GM21723 (cell line): ENCODE data around the gene FEM1C.

ENCODE experiments used
- ATAC-seq: cut with Tn5 transposase; IDR thresholded peaks from one replicate; pipeline ENCODE4 v1.9.1; 2021; ENCODE audit warnings: mild to moderate bottlenecking, moderate library complexity; ENCODE audit not compliant: unreplicated experiment

FEM1C gene, protein sequence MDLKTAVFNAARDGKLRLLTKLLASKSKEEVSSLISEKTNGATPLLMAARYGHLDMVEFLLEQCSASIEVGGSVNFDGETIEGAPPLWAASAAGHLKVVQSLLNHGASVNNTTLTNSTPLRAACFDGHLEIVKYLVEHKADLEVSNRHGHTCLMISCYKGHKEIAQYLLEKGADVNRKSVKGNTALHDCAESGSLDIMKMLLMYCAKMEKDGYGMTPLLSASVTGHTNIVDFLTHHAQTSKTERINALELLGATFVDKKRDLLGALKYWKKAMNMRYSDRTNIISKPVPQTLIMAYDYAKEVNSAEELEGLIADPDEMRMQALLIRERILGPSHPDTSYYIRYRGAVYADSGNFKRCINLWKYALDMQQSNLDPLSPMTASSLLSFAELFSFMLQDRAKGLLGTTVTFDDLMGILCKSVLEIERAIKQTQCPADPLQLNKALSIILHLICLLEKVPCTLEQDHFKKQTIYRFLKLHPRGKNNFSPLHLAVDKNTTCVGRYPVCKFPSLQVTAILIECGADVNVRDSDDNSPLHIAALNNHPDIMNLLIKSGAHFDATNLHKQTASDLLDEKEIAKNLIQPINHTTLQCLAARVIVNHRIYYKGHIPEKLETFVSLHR

DNA sequence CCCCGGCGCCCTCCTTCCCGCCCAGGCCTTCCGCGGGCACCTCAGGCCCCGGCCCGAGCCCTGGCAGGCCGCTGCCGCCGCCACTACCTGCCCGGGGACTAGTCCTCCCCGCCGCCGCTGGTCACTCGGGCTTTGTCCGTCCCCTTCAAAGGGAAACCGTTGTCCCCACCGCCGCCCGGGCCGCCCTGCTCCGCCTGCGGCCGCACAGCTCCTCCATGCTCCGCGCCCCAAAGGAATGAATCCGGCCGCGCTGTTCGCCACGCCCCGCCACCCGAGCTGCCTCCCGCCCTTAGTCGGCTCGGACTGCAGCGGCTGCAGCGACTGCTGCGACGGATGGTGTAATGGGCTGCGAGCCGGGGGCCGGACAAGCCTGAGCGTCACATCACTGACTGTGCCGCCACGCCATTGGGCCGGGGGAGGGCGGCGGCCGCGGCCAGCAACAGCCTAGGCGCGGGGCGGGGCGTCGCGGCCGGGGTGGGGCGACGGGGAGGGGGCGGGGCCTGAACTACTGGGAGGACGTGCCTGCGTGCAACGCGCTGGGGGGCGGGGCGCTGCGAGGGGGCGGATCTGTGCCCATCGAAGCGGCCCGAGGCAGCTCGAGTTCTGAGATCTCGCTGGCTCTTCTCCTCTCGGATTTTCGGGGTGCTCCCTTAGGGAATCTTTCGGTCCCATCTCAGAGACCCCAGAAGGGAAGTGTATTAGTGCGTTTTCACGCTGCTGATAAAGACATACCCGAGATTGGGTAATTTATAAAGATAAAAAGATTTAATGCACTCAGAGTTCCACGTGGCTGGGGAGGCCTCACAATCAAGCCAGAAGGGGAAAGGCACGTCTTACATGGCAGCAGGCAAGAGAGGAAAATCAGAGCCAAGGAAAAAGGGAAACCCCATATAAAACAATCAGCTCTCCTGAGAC, at the start of gene FEM1C:
FEM1C (minus strand) TSS at position 340 of the 915 bp plus-strand sequence. CDS start 1,282 bp downstream, outside the sequence.
- ATAC-seq: peak; percentile 95

- no peak for ATAC-seq
Observed at GRCh38 chr5:115589043-115589442, 44.5 kb upstream of the FEM1C start.

GRCh38 chr5:115588640-115589039, 44.1 kb upstream of the FEM1C start:
- no peak for ATAC-seq

DNA sequence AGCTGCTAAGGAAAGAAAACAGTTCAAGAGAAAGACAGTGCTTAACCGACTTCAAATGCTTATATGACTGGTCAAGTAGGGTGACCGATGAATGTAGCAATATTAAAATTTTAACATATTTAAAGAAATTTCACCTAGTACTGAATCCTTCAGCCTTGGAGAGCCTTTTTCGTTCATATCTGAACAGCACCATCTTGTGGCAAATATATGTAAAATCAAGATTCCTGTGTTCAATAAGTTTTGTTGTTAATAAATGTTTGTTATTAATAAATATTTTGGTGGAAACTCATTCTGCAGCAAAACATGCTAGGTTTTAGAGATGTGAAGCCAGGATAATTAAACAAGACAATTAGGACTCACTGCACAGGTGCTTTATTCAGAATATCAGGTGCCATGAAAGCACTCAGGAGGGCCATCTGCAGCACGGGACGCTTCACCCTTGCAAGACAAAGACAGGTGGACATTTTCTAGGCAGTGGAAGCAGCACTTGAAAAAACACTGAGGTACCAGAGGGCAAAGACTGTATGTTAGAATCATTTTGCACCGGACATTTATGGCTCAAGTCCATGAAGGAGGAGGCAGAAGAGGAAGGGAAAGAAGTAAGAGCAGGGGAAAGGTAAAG, 42.1 kb upstream of the FEM1C start:
- ATAC-seq: no peak

DNA sequence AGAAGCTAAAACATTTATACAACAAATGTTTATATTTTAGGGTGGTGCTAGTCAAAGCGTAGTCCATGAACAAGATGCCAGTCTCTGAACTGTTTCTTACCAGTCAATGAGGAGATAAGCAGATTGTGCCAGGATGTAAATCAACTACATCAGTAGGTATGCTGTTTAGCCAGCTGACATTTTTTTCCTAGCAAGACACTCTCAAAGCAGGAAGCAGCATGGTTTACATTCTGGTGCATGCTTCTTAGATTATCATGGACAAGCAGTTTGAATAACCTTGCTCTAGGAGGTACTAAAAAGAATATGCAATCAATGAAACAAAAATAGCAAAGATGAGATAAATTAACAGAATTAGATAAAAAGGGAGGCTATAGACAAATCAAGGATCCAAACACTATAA, 40.7 kb upstream of the FEM1C start:
- ATAC-seq: no peak

DNA sequence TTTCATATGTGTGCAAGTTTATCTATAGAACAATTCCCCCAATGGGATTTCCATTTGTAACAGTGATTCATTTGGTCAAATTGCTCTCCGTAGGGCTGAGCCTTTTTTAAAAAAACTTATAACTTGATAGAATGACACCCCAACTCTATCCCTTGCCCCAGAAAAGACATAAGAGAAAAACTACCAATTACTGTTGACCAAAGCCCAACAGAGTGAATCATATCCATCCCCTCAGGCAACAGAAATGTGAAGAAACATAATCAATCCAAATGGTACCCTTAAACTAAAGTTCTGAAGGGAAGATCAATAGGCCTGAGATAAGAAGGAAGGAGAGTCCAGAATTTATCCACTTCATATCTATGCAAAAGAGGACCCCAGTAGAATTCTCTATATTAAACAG, 39.9 kb upstream of the FEM1C start:
- ATAC-seq: no peak

DNA sequence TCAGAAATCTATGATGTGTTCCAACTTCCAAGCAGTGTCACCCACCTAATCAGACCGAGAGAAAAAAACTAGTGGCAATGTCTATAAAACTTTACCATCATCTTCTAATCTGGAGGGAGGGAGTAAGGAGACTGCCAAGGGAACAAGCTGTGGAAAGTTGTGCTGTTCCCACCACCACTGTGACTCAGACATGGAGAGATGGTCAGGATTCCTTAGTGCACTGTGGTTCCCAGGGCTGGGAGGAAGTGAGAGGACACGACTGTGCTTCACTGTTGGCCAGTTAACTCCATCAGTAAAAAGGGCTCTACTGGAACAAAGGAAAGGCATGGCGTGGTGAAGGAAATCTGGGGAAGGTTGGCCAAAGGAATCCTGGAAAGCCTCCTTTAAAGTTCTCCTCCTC, 38.9 kb upstream of the FEM1C start:
- no peak for ATAC-seq

DNA sequence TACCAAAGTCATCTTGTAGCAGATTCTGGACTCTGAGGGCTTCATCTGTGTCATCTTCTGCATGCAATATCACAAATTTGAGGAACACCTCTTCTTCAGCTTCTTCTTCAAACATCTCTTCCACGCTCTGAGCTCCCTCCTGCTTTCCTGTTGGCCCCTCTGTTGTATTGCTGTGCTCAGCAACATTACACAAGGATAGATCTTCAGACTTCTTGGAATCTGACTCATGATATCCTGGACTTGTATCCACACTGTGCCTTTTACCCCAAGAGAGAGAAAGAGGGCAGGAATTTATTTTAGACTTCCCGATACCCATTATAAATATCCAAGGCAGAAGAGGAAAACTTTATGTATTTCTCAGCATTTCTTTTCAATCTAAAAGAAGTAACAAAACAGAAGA, 36.4 kb upstream of the FEM1C start:
- no peak for ATAC-seq

DNA sequence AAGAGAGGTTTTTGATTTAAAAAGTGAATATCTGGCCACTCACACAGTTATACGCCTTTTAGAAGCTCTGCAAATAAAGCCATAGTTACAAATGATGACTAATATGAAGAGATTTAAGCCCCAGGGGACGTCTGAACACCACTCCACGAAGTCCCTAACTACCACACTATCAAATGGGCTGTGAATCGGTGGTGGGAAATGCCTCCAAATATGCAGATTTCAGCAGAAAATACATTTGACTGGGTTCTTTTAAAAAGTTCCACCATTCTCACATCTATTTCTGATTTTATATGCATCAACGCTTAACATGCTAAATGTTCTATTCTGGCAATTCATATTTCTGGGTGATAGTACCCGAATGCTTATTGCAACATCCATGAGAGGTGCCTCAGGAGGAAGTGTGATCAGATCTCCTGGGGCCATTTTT, 35.2 kb upstream of the FEM1C start:
- ATAC-seq: peak; percentile 56

DNA sequence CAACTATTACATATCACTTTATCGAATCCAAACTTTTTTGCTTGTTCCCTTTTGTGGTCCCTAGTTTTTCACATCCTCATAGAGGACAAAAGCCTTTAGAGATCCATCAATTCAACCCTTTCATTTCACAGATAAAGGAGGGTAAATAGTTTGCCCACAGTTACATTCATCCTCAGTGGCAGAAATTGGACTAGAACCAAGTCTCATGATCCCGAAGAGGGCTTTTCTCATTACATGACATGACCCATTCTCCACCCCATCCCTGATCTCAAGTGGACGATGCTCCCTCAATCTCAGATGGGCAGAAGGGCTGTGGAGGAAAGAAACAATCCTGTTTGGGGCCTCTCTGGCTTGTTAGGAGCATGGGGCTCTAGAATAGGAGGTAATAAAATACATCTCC, 34.6 kb upstream of the FEM1C start:
- ATAC-seq: peak; percentile 6

DNA sequence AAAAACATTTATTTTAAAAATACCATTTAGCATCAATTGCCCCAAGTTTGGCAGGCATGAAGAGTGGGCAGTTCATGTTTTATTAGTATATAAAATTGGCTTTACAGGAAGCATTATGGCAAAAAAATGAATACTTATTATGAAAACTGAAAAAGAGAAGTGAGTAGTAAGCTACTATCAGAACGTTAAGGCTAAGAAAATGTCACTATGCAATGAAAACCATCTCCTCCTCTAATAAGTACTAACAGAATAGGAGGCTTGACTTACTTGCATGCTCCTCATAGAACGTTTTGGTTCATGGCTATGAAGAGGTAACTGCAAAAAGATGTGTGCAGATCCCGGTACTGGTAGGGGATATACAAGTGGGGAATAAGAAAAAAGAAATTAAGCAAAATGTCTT, 34.1 kb upstream of the FEM1C start:
- peak; percentile 67 for ATAC-seq

DNA sequence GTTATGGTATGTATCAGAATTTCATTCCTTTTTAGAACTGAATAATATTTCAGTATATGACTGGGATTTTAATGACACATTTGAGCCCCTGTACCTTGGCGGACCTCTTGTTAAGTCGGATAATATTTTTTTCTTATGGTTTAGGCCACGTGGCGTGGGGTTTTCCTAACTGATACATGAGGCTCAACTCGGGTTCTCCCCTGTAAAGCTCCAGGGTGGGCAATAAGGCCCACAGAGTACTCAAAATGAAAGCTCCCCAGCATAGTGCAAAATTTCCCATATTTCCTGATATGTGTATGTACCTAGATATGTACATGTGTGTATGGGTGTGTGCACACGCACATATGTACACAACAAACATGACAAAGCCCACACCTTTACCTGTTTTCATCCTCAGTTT, 33.2 kb upstream of the FEM1C start:
- no peak for ATAC-seq

DNA sequence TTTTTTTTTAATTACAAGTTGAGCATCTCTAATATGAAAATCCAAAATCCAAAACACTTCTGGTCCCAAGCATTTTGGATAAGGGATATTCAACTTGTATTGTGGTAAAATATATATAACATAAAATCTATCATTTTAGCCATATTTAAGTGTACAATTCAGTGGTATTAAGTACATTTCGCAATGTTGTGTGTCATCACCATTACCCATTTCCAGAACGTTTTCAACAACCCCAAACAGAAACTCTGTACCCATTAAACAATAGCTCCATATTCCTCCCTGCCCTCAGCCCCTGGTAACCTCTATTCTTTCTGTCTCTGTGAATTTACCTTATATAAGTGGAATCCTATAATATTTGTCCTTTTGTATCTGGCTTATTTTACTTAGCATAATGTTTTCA, 32.8 kb upstream of the FEM1C start:
- no peak for ATAC-seq

GRCh38 chr5:115575167-115576070, 30.8 kb upstream of the FEM1C start:
- ATAC-seq: no peak

GRCh38 chr5:115573133-115573532, 28.6 kb upstream of the FEM1C start:
- no peak for ATAC-seq

- no peak for ATAC-seq
Observed at GRCh38 chr5:115571441-115571878, 26.9 kb upstream of the FEM1C start.

DNA sequence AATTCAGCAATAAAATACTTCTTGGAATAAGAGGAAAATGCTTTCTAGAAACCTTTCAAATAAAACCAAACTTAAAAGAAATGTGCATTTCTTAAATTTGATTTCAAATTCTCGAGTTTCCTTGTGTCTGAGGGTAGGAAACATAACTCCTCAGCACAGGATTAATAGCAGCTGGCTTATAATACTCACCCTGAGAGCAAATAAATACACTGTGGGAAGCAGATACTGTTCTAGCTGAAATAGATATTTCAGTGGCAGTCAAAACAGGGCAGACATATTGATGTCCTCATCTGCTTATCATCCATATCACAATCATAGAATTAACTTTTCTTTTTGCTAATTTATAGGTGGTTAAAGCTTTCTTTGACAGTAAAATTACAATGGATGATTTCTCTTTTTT, 24.1 kb upstream of the FEM1C start:
- no peak for ATAC-seq

DNA sequence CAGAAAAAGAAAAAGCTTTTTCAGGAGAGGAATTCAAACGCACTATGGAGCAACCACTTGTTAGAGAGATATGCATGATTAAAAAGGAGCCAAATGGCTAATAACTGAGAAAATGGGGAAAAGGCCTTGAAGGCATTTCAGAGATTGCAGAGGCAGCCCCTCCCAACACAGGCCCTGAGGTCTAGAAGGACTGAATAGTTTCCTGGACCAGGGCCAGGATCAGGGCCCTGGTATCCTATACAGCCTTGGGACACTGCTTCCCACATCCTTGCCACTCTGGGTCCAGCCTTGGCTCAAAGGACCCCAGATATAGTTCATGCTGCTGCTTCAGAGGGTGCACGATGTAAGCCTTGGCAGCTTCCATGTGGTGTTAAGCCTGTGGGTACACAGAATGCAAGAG, 20.7 kb upstream of the FEM1C start:
- no peak for ATAC-seq

GRCh38 chr5:115561176-115561575, 16.6 kb upstream of the FEM1C start:
- no peak for ATAC-seq

DNA sequence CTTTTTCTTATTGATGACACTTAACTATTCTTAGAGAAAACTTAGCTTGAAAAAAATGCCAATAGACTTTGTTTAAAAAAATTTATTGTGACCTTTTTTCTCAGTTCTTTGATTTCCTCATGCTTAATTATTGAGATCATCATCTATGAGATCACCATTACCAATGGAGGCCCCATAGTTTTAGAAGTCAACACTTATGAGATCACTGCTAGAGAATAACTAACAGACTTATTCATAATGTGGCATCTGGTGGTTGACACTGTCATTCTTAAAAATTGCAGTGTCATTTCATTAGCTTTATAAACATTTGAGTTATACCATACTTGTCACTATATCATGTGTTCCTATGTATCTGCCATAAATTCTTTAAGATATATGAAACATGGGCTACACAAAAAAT, 14.9 kb upstream of the FEM1C start:
- no peak for ATAC-seq
